ENCODE measurements around the gene VAV1. TPM values are rescaled to one million over a fixed set of nuclear protein-coding genes. Genes with fewer than 3 reads are reported as not detected.

Gene VAV1
- total and polyA plus RNA-seq, 9 of the 15 experiments (the other 6 are each of a cell fraction or from before 2014, with no cell fraction given), result 0.46 to 20.1 (median 11.1) TPM

- TF ChIP-seq POLR3G (IDR thresholded peaks at IDR 0.05; ENCODE audit: extremely low read depth, insufficient read length, insufficient replicate concordance) (no peak), EHMT2 (IDR thresholded peaks at IDR 0.05) (no peak), RFX5 (IDR thresholded peaks at IDR 0.05; ENCODE audit: low read depth, low read length) (no peak), SIX5 (IDR thresholded peaks at IDR 0.05; ENCODE audit: borderline replicate concordance in 1 of 2, insufficient read depth in 1 of 2, low read depth in 1 of 2, low read length in 2 of 2) (no peak), ZNF699 (CRISPR knock-in tag; IDR thresholded peaks at IDR 0.05; ENCODE audit: insufficient replicate concordance) (no peak), ZHX1 (conservative IDR thresholded peaks at IDR 0.05; ENCODE audit: low read length) (no peak)
Observed at GRCh38 chr19:6801485-6802086, 29.1 kb downstream of the VAV1 start (continued).

Measured in K562 (cell line).